Rectal smooth muscle tissue (tissue), 1 donor: ENCODE measurements around the gene TMEM181.
"Not testable (repeated sequence)": the region's sequence is repeated elsewhere in the genome, so short reads cannot be mapped to it uniquely, and the experiment has no call there.

Experiments used
- H3K27ac ChIP-seq: one replicate; pipeline ENCODE4 v1.7.0; 2013; ENCODE audit warnings: low read depth, low read length, inconsistent platforms
- H3K27me3 ChIP-seq: one replicate; pipeline ENCODE4 v1.7.0; 2013; ENCODE audit warnings: low read length; ENCODE audit not compliant: control insufficient read depth, insufficient read depth
- H3K36me3 ChIP-seq: one replicate; pipeline ENCODE4 v1.7.0; 2013; ENCODE audit warnings: low read length; ENCODE audit not compliant: control insufficient read depth, insufficient read depth
- H3K4me1 ChIP-seq: one replicate; pipeline ENCODE4 v1.7.0; 2013; ENCODE audit warnings: low read length; ENCODE audit not compliant: control insufficient read depth, insufficient read depth
- H3K4me3 ChIP-seq: one replicate; pipeline ENCODE4 v1.7.0; 2013; ENCODE audit warnings: low read length
- H3K9ac ChIP-seq: one replicate; pipeline ENCODE4 v1.7.0; 2013; ENCODE audit warnings: low read length

Gene TMEM181

GRCh38 chr6:158610319-158610968, 50.6 kb downstream of the TMEM181 start:
- Histone ChIP-seq H3K36me3 (peaks cover 17% of the 10 kb centered on the region), H3K9ac (no peak overlapping the region), H3K27ac (no peak overlapping the region), H3K4me1 (no peaks in the 10 kb centered on the region), H3K27me3 (no peaks in the 10 kb centered on the region), H3K4me3 (no peak overlapping the region)

- H3K27me3 ChIP-seq: no peaks in the 10 kb centered on the region
- no peak overlapping the region for H3K27ac ChIP-seq
- no peaks in the 10 kb centered on the region for H3K4me1 ChIP-seq
- H3K9ac ChIP-seq: no peak overlapping the region
- no peak overlapping the region for H3K4me3 ChIP-seq
- H3K36me3 ChIP-seq: peaks cover 17% of the 10 kb centered on the region
These were observed 51.1 kb downstream of the TMEM181 start for GRCh38 chr6:158611039-158611438.

GRCh38 chr6:158611541-158612370, 51.9 kb downstream of the TMEM181 start:
- H3K27me3 ChIP-seq: no peaks in the 10 kb centered on the region
- no peaks in the 10 kb centered on the region for H3K4me1 ChIP-seq
- peaks cover 17% of the 10 kb centered on the region for H3K36me3 ChIP-seq
- H3K4me3 ChIP-seq: no peak overlapping the region
- no peak overlapping the region for H3K9ac ChIP-seq
- H3K27ac ChIP-seq: no peak overlapping the region

GRCh38 chr6:158614606-158615005, 54.7 kb downstream of the TMEM181 start:
- not testable (repeated sequence) for H3K9ac ChIP-seq, H3K27ac ChIP-seq, H3K4me1 ChIP-seq, H3K36me3 ChIP-seq, H3K27me3 ChIP-seq, H3K4me3 ChIP-seq

GRCh38 chr6:158618289-158618688, 58.4 kb downstream of the TMEM181 start:
- not testable (repeated sequence) for H3K4me3 ChIP-seq

GRCh38 chr6:158619922-158620801, 60.3 kb downstream of the TMEM181 start:
- H3K27ac ChIP-seq: no peak overlapping the region
- H3K4me1 ChIP-seq: no peaks in the 10 kb centered on the region
- peaks cover 4% of the 10 kb centered on the region for H3K36me3 ChIP-seq
- H3K27me3 ChIP-seq: no peaks in the 10 kb centered on the region
- H3K9ac ChIP-seq: no peak overlapping the region
- H3K4me3 ChIP-seq: no peak overlapping the region

More at GRCh38 chr6:158618289-158618688, 58.4 kb downstream of the TMEM181 start:
- H3K9ac ChIP-seq, H3K36me3 ChIP-seq, H3K4me1 ChIP-seq, H3K27me3 ChIP-seq, H3K27ac ChIP-seq: not testable (repeated sequence)

GRCh38 chr6:158620963-158621693, 61.2 kb downstream of the TMEM181 start:
- Histone ChIP-seq H3K4me1 (no peaks in the 10 kb centered on the region), H3K36me3 (peaks cover 4% of the 10 kb centered on the region), H3K27ac (no peak overlapping the region), H3K4me3 (no peak overlapping the region), H3K9ac (no peak overlapping the region), H3K27me3 (no peaks in the 10 kb centered on the region)

GRCh38 chr6:158621694-158622544, 62.0 kb downstream of the TMEM181 start:
- H3K4me3 ChIP-seq: no peak overlapping the region
- no peaks in the 10 kb centered on the region for H3K27me3 ChIP-seq
- no peak overlapping the region for H3K9ac ChIP-seq
- no peak overlapping the region for H3K27ac ChIP-seq
- peaks cover 11% of the 10 kb centered on the region for H3K36me3 ChIP-seq
- H3K4me1 ChIP-seq: no peaks in the 10 kb centered on the region

GRCh38 chr6:158622545-158623190, 62.8 kb downstream of the TMEM181 start:
- no peak overlapping the region for H3K4me3 ChIP-seq

GRCh38 chr6:158624684-158625682, 65.1 kb downstream of the TMEM181 start:
- no peak overlapping the region for H3K4me3 ChIP-seq
- no peaks in the 10 kb centered on the region for H3K4me1 ChIP-seq
- no peak overlapping the region for H3K27ac ChIP-seq
- H3K36me3 ChIP-seq: peaks cover 18% of the 10 kb centered on the region
- no peak overlapping the region for H3K9ac ChIP-seq
- H3K27me3 ChIP-seq: no peaks in the 10 kb centered on the region

More at GRCh38 chr6:158622545-158623190, 62.8 kb downstream of the TMEM181 start:
- Histone ChIP-seq H3K4me1 (no peaks in the 10 kb centered on the region), H3K36me3 (peaks cover 15% of the 10 kb centered on the region), H3K9ac (no peak overlapping the region), H3K27me3 (no peaks in the 10 kb centered on the region), H3K27ac (no peak overlapping the region)
